DOHH2 (cell line): ENCODE measurements around the gene SCYL1.

ENCODE experiments used
- CTCF ChIP-seq: fragments of 200-600 bp; sonication (generic); IDR thresholded peaks from one replicate; pipeline ENCODE4 v1.5.1; 2014; ENCODE audit warnings: antibody characterized with exemption, mild to moderate bottlenecking, low read depth, low read length; ENCODE audit not compliant: poor library complexity, severe bottlenecking
- EZH2phosphoT487 ChIP-seq: fragments of 200-600 bp; sonication (generic); IDR thresholded peaks from 2 replicates; pipeline ENCODE4 v1.6.1; 2017; ENCODE audit warnings: borderline replicate concordance, mild to moderate bottlenecking, antibody characterized with exemption, low read length, moderate library complexity, mixed read lengths

GRCh38 chr11:65491614-65492386 lies 33.1 kb upstream of the SCYL1 start:
- TF ChIP-seq CTCF: no peak
- TF ChIP-seq EZH2phosphoT487: no peak
